COR-L47 (cell line): ENCODE measurements around the gene CAMTA2.
"Not testable (repeated sequence)": the region's sequence is repeated elsewhere in the genome, so short reads cannot be mapped to it uniquely, and the experiment has no call there.

Experiments
- DNase-seq: peaks from one replicate; lab custom pipeline; 2025; lab: John Stamatoyannopoulos, UW

CAMTA2 gene

GRCh38 chr17:4986951-4987766, at the start of gene CAMTA2:
Gene CAMTA2 (minus strand): TSS chr17:4987675. CDS start chr17:4986222, 1,453 bp downstream.
- peak; percentile 64 for DNase-seq

DNA sequence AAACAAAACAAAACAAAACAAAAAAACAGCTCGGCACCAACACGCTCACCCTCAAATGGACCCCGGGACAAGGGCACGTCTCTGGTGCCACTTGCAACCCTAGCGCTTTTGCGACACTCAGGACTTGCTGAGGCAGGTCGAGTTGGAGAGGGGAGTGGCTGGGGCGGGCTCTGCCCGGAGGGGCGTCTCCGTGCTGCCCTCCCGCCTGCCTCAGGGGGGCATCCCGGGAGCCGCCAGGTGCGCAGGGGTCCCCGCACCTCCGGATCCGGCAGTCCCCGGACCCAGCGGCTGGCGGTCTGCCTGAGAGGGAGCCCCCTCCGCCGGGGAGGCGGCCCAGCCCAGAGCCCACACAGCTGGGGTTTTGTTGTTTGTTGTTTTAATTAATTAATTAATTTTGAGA, 47.8 kb upstream of the CAMTA2 start, which contains the start of gene SLC52A1:
TSS of gene SLC52A1 (minus strand) at position 112 of the 400 bp plus-strand sequence. CDS start 820 bp downstream, outside the sequence.
- no peak for DNase-seq

GRCh38 chr17:5034651-5035050, 47.2 kb upstream of the CAMTA2 start:
- DNase-seq, result no peak

GRCh38 chr17:5034063-5034462, 46.6 kb upstream of the CAMTA2 start:
- no peak for DNase-seq

- DNase-seq, result no peak
Measured at GRCh38 chr17:5033352-5034015, 46.0 kb upstream of the CAMTA2 start.

DNA sequence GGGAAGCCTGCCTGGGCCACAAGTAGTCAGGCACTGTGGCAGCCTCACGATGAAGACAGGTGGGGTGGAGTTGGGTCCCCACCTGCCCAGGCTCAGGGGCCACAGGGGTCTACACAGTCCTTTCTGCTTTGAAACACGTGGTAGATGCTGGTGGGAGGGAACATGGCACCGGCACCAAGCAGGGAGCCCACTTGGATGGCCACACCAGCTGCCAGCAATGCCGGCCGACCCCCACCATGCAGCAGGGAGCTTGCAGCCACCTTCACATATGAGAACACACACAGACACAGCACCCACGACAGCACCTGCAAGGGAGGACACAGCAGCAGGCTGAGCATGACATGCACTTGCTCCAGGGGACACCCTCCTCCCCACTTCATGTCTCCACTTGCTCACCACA, 45.4 kb upstream of the CAMTA2 start:
- DNase-seq, result no peak

DNA sequence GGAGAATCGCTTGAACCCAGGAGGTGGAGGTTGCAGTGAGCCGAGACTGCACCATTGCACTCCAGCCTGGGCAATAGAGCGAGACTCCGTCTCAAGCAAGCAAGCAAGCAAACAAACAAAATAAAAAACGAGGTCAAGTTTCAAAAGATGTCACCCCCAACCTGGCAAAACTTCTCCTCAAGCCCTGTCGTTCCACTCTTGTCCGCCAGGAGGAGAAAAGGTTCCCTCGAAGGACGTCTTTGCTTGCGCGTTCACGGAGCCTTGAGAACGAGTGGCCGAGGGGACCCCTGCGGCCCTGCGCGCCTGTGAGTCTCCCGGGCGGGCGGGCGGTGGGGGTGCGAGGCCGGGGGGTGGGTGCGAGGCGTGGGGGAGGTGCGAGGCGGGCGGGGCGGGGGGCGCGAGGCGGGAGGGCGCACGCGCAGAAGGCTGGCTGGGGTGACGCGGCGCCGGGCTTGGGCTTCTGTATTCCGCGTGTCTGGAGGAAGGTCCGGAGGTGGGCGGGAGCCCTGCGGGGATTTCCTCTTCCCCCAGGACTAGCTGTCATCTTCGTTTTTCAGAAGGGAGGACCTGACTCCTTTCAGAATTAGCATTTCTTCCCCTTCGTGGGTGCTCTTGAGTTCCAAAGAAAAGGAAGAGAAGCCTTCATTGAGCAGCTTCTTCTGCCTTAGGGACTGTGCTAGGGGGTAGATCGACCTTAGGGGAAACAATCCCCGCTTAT, 44.0 kb upstream of the CAMTA2 start:
- peak; percentile 71 for DNase-seq

- DNase-seq, result not testable (repeated sequence)
Measured at GRCh38 chr17:5030168-5030567, 42.7 kb upstream of the CAMTA2 start.

- DNase-seq, result no peak
Measured at GRCh38 chr17:5027916-5028315, 40.4 kb upstream of the CAMTA2 start.

DNA sequence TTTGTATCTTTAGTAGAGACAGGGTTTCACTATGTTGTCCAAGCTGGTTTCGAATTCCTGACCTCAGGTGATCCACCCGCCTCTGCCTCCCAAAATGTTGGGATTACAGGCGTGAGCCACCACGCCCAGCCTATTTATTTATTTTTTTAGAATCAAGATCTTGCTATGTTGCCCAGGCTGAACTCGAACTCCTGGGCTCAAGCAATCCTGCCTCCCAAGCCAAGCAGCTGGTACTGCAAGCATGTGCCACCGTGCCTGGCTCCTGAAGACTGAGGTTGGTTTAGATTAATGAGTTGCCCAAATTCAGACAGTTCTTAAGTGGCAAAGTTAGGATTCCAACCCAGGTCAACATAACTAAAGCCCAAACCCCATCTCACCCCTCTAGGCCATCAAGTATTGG, 39.8 kb upstream of the CAMTA2 start:
- DNase-seq, result no peak

DNA sequence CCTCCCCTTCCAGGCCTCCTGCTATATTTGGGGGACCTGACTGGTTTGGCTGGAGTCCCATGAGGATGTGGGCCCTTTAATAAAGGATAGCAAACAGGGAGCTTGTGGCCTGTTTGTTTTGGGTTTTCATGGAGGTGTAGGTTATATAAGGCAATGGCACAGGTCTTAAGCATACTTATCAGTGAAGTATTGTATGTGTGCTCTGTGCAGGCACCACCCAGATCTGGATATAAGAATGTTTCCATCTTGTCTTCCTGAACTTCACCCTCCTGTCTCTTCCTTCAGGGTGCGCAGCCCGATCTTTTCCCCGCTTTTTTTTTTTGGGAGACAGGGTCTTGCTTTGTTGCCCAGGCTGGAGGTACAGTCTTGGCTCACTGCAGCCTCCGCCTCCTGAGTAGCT, 37.1 kb upstream of the CAMTA2 start:
- no peak for DNase-seq

- no peak for DNase-seq
Measured at GRCh38 chr17:5023588-5024147, 36.2 kb upstream of the CAMTA2 start.

GRCh38 chr17:5022171-5022711, 34.8 kb upstream of the CAMTA2 start:
- no peak for DNase-seq

GRCh38 chr17:5020502-5021023, 33.1 kb upstream of the CAMTA2 start:
- DNase-seq, result no peak

DNA sequence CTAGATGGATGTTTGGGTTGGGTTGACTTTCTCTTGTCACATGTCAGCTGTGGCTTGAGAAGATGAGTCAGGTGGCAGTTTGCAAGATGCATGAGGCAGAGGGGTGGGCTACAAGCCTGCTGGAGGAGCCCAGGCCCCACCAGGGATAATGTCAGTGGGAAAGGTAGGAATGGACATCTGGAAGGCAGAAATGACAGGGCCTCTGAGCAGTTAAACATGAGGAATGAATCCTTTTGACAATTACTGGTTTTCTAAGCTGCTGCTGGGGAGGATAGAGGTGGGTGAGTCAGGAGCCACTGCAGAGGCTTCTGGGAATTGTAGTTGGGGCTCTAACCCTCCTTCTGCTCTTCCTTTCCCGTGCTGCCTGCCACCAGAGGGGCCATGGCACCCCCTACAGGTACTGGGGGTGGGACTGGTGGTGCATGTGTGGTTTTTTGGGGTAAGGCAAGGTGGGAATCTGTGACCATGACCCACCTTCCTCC, 32.0 kb upstream of the CAMTA2 start:
- no peak for DNase-seq

DNA sequence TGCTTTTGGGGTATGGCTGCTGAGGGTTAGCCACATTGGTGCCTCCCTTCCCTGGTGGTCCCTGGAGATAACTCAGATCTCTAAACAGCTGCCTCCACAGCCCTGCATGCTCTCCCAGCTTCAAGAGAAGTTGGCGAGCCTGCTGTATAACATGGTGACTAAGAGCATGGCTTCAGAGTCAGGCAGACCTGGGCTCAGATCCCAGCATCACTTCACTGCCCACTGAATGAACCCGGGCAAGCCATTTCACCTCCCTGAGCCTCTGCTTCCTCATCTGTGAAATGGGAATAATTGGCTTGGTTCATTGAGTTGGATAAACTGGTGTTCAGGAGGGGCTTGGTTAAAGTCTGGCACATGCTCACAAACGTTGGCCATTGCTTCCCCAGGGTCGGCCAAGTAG, 26.9 kb upstream of the CAMTA2 start:
- DNase-seq, result no peak

DNA sequence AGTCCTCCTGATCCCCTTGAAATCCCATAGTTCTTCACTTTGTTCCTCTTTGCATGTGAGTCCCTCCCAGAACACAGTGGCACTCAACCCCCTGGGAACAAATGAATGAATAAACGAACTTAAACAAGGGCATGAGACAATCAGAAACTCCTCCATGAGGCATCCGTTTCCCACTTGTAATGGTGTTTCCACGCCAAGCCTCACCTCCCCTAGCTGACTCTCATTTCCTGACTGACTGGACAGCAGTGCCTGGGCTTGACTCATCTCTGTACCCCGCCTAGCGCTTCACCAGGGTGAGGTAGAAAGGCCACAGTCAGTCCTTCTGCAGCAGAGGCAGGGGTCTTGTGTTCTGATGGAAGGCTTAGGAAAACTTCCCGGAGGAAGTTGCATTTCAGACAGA, 24.5 kb upstream of the CAMTA2 start:
- no peak for DNase-seq

DNA sequence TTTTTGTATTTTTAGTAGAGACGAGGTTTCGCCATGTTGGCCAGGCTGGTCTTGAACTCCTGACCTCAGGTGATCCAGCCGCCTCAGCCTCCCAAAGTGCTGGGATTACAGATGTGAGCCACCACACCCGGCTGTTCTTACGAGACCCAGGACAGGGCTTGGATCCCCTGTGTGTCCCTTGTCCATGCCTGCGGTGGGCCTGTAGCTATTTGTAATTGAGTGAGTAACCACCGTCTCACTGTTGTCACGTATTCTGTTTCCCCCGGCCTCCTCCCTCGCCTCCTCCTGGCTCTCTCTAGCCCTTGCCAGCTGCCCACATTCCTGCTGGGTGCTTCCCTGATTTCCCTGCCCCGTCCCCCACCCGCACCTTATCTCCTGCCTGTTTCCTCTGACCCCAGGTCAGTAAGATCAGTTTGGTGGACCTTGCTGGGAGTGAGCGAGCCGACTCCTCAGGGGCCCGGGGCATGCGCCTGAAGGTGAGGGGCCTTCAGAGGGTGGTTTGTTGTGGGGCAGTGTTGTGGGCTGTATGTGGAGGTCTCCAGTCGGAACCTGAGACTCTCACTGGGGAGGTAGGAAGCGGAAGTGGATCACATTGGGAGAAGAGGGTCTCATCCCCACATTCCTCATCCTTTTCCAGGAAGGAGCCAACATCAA, 15.9 kb upstream of the CAMTA2 start:
- no peak for DNase-seq

GRCh38 chr17:5002121-5002788, 14.8 kb upstream of the CAMTA2 start:
- DNase-seq, result no peak

DNA sequence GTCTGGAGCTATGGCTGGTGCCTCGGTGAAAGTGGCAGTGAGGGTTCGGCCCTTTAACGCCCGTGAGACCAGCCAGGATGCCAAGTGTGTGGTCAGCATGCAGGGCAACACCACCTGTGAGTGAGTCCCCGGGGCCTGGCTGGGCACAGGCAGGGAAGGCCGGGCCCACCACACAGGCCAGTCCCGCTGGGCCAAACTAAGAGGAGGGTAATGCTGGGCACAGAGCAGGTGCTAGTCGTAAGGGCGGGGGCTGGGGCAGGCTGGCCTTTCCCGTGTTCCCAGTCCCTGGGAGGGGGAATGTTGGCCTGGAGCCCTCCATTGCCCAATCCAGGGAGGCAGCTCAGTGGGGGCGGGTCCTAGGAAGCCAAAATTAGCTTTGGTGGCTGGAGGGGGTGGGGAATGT, 12.8 kb upstream of the CAMTA2 start:
- no peak for DNase-seq
